HepG2 (cell line): Measurements from ENCODE around the gene SLC39A8. TPM values are rescaled to one million over a fixed set of nuclear protein-coding genes. Genes with fewer than 3 reads are reported as not detected.

Experiments used
- ATAC-seq: fragments of 200-7000 bp; cut with Tn5 transposase; 3 replicates; pipeline ENCODE4 v1.9.1; 2020; ENCODE audit warnings: mild to moderate bottlenecking, moderate library complexity
- BruUV-seq: library from RNA; stranded (reverse); fragments of 400-500 nt; replicated peaks from 2 replicates; lab custom pipeline; 2021; lab: Mats Ljungman, UMichigan
- CTCF ChIA-PET: fragments of 300-600 bp; formaldehyde crosslinking; extraction: SDS; loops from one replicate; lab custom pipeline; 2021; ENCODE audit warnings: low total read pairs, inconsistent platforms, low intra/inter-chr PET ratio; lab: Yijun Ruan, JAX
- POLR2A ChIA-PET: fragments of 350-600 bp; sonication (Branson Sonifier 250); formaldehyde crosslinking; loops from one replicate; lab custom pipeline; 2020; ENCODE audit warnings: antibody characterized with exemption, inconsistent platforms; lab: Yijun Ruan, JAX
- DNase-seq: peaks from one replicate; pipeline ENCODE4 v3.0.0-alpha.2; 2015; ENCODE audit warnings: low spot score
- FAIRE-seq: peaks from 3 replicates; lab custom pipeline; 2011; peaks lifted over from hg19 to GRCh38; lab: Jason Lieb, UNC
- H2AFZ ChIP-seq: one replicate; pipeline ENCODE4 v1.6.1; 2011; ENCODE audit warnings: low read length, inconsistent platforms
- H3K27ac ChIP-seq: fragments of 300-600 bp; 3 replicates; pipeline ENCODE4 v1.8.0; 2011; ENCODE audit warnings: mixed run types, mild to moderate bottlenecking, mixed read lengths, low read length, inconsistent platforms; ENCODE audit not compliant: insufficient read depth; ENCODE audit errors: extremely low read length
- H3K27me3 ChIP-seq, 2 experiments: fragments of 200-600 bp in 1 of 2; 2 replicates in 1 of 2; 3 replicates in 1 of 2; pipeline versions ENCODE4 v1.6.0 to v1.8.0; 2011; ENCODE audit warnings: low read length in 2 of 2, mild to moderate bottlenecking in 2 of 2, moderate library complexity in 2 of 2, inconsistent platforms in 1 of 2; ENCODE audit not compliant: insufficient read depth in 2 of 2, control insufficient read depth in 1 of 2
- H3K36me3 ChIP-seq, 2 experiments: fragments of 200-600 bp in 1 of 2; replicated peaks in 1 of 2; 2 replicates in 1 of 2; 3 replicates in 1 of 2; pipeline versions ENCODE4 v1.5.1 to v1.8.0; 2011; ENCODE audit warnings: low read length in 2 of 2, inconsistent platforms in 1 of 2; ENCODE audit not compliant: insufficient read depth in 2 of 2, control insufficient read depth in 1 of 2
- H3K4me1 ChIP-seq: 2 replicates; pipeline ENCODE4 v1.5.1; 2012; ENCODE audit warnings: low read length, inconsistent platforms; ENCODE audit not compliant: insufficient read depth
- H3K4me2 ChIP-seq: 2 replicates; pipeline ENCODE4 v1.6.0; 2011; ENCODE audit warnings: low read depth, low read length, inconsistent platforms
- H3K4me3 ChIP-seq, 3 experiments: fragments of 200-600 bp in 1 of 3; sonication (generic), shearing (Covaris generic) in 1 of 3; replicated peaks in 1 of 3; 2 replicates each; pipeline ENCODE4 v1.5.1; 2011 to 2016; ENCODE audit warnings: low read length in 3 of 3, inconsistent platforms in 2 of 3, low read depth in 2 of 3, mild to moderate bottlenecking in 2 of 3, control low read depth in 1 of 3, mixed read lengths in 1 of 3; ENCODE audit not compliant: insufficient read depth in 1 of 3
- H3K79me2 ChIP-seq: one replicate; pipeline ENCODE4 v1.6.1; 2011; ENCODE audit warnings: low read length, inconsistent platforms; ENCODE audit not compliant: insufficient read depth
- H3K9ac ChIP-seq: 2 replicates; pipeline ENCODE4 v1.6.0; 2011; ENCODE audit warnings: mild to moderate bottlenecking, low read depth, low read length, inconsistent platforms; ENCODE audit not compliant: insufficient read depth
- H3K9me3 ChIP-seq: 2 replicates; pipeline ENCODE4 v1.5.1; 2012; ENCODE audit warnings: mild to moderate bottlenecking, low read length
- H4K20me1 ChIP-seq: 2 replicates; pipeline ENCODE4 v1.6.0; 2011; ENCODE audit warnings: inconsistent platforms, mild to moderate bottlenecking, low read length, moderate library complexity; ENCODE audit not compliant: insufficient read depth
- HDAC2 ChIP-seq: sonication (generic); formaldehyde crosslinking; IDR thresholded peaks from 2 replicates; pipeline ENCODE4 v1.4.0; 2020; ENCODE audit warnings: missing genetic modification reagents
- HOMEZ ChIP-seq: IDR thresholded peaks from 2 replicates; pipeline ENCODE4 v1.6.1; 2016; ENCODE audit warnings: low read depth
- SAP130 ChIP-seq: IDR thresholded peaks from 2 replicates; pipeline ENCODE4 v1.6.1; 2016; ENCODE audit warnings: low read depth
- TEAD2 ChIP-seq: sonication (generic); formaldehyde crosslinking; IDR thresholded peaks from 2 replicates; pipeline ENCODE4 v1.9.0; 2021; ENCODE audit warnings: missing genetic modification reagents
- ZBTB37 ChIP-seq: sonication (generic); formaldehyde crosslinking; IDR thresholded peaks from 2 replicates; pipeline ENCODE4 v1.4.0; 2020; ENCODE audit warnings: mild to moderate bottlenecking, missing genetic modification reagents
- ZFP36L1 ChIP-seq: sonication (generic); formaldehyde crosslinking; IDR thresholded peaks from 2 replicates; pipeline ENCODE4 v1.8.0; 2022; ENCODE audit warnings: mild to moderate bottlenecking, missing genetic modification reagents, moderate library complexity
- ZMYM3 ChIP-seq: sonication (generic); formaldehyde crosslinking; IDR thresholded peaks from 2 replicates; pipeline ENCODE4 v1.5.1; 2020; ENCODE audit warnings: mild to moderate bottlenecking, missing genetic modification reagents
- ZNF784 ChIP-seq: sonication (generic); formaldehyde crosslinking; IDR thresholded peaks from 2 replicates; pipeline ENCODE4 v1.5.1; 2020; ENCODE audit warnings: missing genetic modification reagents, mild to moderate bottlenecking, borderline replicate concordance
- WGBS: methylation state at CpG from one replicate; pipeline ENCODE4 v1.1.6; 2017; ENCODE audit warnings: low lambda C conversion rate; 5-methylcytosine and 5-hydroxymethylcytosine counted together
- in situ Hi-C: cut with HindIII; loops from 2 replicates; pipeline ENCODE4 v1.10.0; 2017; ENCODE audit warnings: low pct_unique_long_range_greater_than_20kb; ENCODE audit not compliant: extremely low pct_ligation_motif_present
- intact Hi-C: fragments of 100-400 bp; cut with micrococcal nuclease; formaldehyde crosslinking; loops from one replicate; pipeline ENCODE4 v1.10.0; 2022; ENCODE audit not compliant: unreplicated experiment
- polyA plus RNA-seq, 8 experiments: library from polyadenylated mRNA; depleted of rRNA in 3 of 8; stranded (reverse) in 7 of 8; unstranded in 1 of 8; fragments of >200 nt; fragmentation: Illumina TruSeq in 4 of 8; extraction: Trizol in 4 of 8; gene quantifications; 2 replicates each; pipeline versions ENCODE4 v1.2.1 to v1.2.3, GENCODE V29; 2011 to 2016; ENCODE audit warnings: low read depth in 4 of 8, missing spikeins in 1 of 8, mixed read lengths in 1 of 8; ENCODE audit not compliant: insufficient read depth in 1 of 8
- total RNA-seq, 5 experiments: library from RNA; depleted of rRNA; stranded (reverse); fragments of >200 nt; fragmentation: Illumina TruSeq; extraction: Trizol; gene quantifications; 2 replicates each; pipeline ENCODE4 v1.2.3, GENCODE V29; 2016; ENCODE audit warnings: low read depth in 1 of 5

The SLC39A8 gene
- total and polyA plus RNA-seq, 2 of the 13 experiments (the other 11 are each of a cell fraction or from before 2014, with no cell fraction given): 0.22 to 0.38 TPM

GRCh38 chr4:102227388-102227787 is 117.9 kb downstream of the SLC39A8 start:
- TF ChIP-seq ZNF784 (CRISPR knock-in tag): no peak
- no peak for TF ChIP-seq ZFP36L1 (CRISPR knock-in tag)
- TF ChIP-seq HOMEZ (CRISPR knock-in tag): no peak
- TF ChIP-seq HDAC2 (CRISPR knock-in tag): no peak
- no peak for TF ChIP-seq ZBTB37 (CRISPR knock-in tag)
- TF ChIP-seq ZMYM3: no peak
- TF ChIP-seq TEAD2: no peak
- no peak for TF ChIP-seq SAP130 (CRISPR knock-in tag)
- WGBS: 87% methylated on average over 1 of the region's 1 CpG
- ChIA-PET POLR2A (no interaction called here), CTCF (no interaction called here)
- no peaks in the 10 kb centered on the region for H4K20me1 ChIP-seq
- ATAC-seq: no peak
- no TSS peak for BruUV-seq
- no peak for DNase-seq
- no peaks in the 10 kb centered on the region for H3K36me3 ChIP-seq
- no peak overlapping the region for H2AFZ ChIP-seq
- intact Hi-C loops (no loop called here), in situ Hi-C loops (no loop called here)
- H3K79me2 ChIP-seq: no peaks in the 10 kb centered on the region
- no peak overlapping the region for H3K9ac ChIP-seq
- H3K4me3 ChIP-seq: no peak overlapping the region
- no peak for FAIRE-seq
- H3K27me3 ChIP-seq: no peaks in the 10 kb centered on the region
- H3K4me2 ChIP-seq: no peak overlapping the region
- no peaks in the 10 kb centered on the region for H3K4me1 ChIP-seq
- H3K9me3 ChIP-seq: no peaks in the 10 kb centered on the region
- H3K27ac ChIP-seq: no peak overlapping the region
